ENCODE results near the gene PTBP3. TPM values are rescaled to one million over a fixed set of nuclear protein-coding genes. Genes with fewer than 3 reads are reported as not detected.
A peak's percentile ranks its signal among the peaks of the same experiment; 100 is the strongest.

Gene PTBP3
- total RNA-seq, 1 experiment from 2014 or later: 30.8 TPM

DNA sequence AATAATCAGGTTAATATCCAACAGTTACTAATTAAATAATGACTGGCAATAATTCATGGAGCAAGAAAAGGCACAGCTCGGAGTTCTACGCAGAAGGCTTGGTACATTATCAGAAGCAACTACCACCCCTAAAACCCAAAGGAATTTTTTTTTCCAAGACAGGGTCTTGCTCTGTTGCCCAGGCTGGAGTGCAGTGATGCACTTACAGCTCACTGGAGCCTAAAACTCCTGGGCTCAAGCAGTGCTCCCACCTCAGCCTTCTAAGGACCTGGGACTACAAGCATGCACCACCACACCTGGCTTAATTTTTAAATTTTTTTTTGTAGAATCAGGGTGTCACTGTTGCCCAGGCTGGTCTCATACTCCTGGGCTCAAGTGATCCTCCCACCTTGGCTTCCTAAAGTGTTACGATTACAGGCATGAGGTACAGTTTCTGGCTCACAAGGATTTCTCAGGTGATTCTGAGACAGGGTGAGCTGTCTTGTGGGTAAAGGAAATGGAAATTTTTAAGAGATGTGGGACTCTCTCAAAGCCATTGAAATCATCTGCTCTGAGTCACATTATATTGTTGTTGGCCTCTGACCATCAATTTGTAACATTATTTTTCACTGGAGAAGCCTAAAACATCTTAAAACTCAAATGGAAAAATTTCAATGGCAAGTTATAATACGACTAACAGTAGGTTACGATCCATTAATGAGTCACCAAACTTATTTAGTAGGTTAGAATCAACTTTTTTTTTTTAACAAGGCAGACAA is 26.8 kb upstream of the PTBP3 start:
- no peak for DNase-seq (ENCODE audit: low spot score)

DNA sequence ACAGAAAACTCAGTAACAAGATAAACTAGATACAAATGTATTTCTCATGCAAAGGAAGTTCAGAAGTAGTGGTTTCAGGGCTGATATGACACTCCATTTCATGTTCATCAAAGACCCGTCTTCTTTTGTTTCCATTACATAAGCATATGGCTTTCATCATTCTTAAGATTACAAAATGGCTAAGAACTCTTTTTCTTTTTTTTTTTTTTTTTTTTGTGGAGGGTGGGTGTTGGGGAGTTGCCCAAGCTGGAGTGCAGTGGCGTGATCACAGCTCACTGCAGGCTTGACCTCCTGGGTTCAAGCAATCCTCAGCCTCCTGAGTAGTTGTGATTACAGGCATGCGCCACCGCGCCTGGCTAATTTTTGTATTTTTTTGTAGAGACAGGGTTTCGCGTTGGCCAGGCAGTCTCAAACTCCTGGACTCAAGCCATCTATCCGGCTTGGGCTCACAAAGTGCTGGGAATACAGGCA is 22.0 kb upstream of the PTBP3 start:
- no peak for DNase-seq (ENCODE audit: low spot score)

GRCh38 chr9:112354081-112354743 is 20.8 kb upstream of the PTBP3 start:
- no peak for DNase-seq (ENCODE audit: low spot score)

GRCh38 chr9:112352209-112352608 is 18.8 kb upstream of the PTBP3 start:
- DNase-seq (ENCODE audit: low spot score): no peak

- no peak for DNase-seq (ENCODE audit: low spot score)
Observed at GRCh38 chr9:112351184-112351583, 17.8 kb upstream of the PTBP3 start.

- DNase-seq (ENCODE audit: low spot score): no peak
Observed at GRCh38 chr9:112349008-112349333, 15.6 kb upstream of the PTBP3 start.

- DNase-seq (ENCODE audit: low spot score): no peak
Observed at GRCh38 chr9:112348257-112349007, 15.0 kb upstream of the PTBP3 start.

- DNase-seq (ENCODE audit: low spot score): no peak
Observed at GRCh38 chr9:112341730-112342129, 8.3 kb upstream of the PTBP3 start.

DNA sequence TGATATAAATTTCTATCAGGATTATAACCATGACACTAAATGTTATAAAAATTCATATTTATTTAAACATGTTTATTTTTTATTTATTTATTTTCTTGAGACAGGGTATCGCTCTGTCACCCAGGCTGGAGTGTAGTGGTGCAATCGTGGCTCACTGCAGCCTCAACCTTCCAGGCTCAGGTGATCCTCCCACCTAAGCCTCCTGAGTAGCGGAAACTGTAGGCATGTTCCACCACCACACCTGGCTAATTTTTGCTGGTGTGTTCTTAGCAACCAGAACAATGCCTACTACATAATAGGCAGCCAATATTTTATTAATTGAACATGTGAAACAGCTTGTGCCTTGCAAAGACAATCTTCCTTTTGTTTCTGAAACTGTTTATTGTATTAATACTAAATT is 6.5 kb upstream of the PTBP3 start:
- DNase-seq (ENCODE audit: low spot score): no peak

GRCh38 chr9:112338561-112338960 is 5.1 kb upstream of the PTBP3 start:
- no peak for DNase-seq (ENCODE audit: low spot score)

DNA sequence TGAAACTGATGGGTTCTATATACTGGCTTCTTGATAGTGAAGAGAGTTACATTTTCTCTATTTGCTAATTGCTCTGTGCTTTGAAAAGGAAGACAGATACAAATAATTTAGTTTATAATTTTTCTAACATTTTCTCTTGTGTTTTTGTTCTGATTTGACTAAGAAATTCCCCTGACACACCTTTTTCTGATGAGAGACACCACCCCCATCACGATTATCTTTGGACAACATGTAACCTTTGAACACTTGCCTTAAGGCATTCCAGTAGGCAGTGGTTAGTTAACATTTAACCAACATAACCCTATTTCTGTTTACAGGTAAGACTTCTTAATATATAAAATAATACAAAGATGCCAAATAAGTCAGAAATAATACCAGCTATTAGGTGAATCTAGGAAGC is 4.1 kb upstream of the PTBP3 start:
- DNase-seq (ENCODE audit: low spot score): no peak

DNA sequence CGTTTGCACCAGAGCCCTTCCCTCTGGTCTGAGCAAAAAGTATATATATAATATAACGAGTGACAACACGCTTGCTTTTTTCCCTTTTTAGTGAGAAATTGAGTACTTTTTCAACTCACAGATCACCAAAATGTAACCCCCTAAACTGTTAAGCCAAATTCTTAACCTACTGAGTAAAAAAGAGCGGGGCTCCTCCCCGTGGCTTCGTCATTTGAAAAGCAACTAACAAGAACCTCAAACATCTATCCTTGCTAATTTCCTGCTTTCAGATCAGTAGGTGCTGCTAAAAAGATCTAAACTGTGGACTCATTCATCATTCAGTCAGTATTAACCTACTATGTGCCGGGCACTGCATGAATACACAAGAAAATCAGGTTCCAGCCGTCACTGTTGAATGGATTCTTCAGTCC is 1.0 kb upstream of the PTBP3 start:
- DNase-seq (ENCODE audit: low spot score): no peak

GRCh38 chr9:112333639-112334431 is 416 bp upstream of the PTBP3 start:
- peak; percentile 80 for DNase-seq (ENCODE audit: low spot score)

GRCh38 chr9:112332674-112332976 is 794 bp downstream of the PTBP3 start:
- DNase-seq (ENCODE audit: low spot score): no peak

- DNase-seq (ENCODE audit: low spot score): no peak
Observed at GRCh38 chr9:112332214-112332613, 1.2 kb downstream of the PTBP3 start.

DNA sequence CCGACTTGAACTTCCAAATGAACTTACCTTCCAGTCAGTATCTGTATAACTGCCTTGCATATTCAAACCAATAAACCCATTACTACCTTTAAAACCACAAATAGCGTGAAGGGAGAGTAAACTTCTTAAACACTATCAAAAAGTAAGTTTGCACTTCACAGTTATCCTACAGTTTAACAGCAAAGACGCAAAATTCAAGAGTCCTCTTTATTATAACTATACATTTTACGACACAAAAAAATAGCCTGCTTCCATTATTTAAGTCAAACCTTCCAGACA is 1.8 kb downstream of the PTBP3 start:
- peak; percentile 10 for DNase-seq (ENCODE audit: low spot score)

DNA sequence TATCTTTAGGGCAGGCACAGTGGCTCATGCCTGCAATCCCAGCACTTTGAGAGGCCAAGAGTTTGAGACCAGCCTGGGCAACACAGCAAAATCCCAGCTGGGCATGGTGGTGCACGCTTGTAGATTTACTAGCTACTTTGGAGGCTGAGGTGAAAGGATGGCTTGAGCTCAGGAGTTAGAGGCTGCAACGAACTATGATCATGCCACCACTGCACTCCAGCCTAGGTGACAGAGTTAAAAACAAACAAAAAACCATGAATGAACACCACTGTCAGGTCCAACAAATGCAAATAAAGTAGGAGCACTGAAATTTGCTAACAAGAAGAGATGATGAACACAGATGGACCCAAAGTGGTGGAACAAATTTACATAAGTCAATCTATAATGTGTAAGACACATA is 4.9 kb downstream of the PTBP3 start:
- no peak for DNase-seq (ENCODE audit: low spot score)

- DNase-seq (ENCODE audit: low spot score): no peak
Observed at GRCh38 chr9:112327718-112328450, 5.5 kb downstream of the PTBP3 start.

GRCh38 chr9:112326194-112326593 is 7.2 kb downstream of the PTBP3 start:
- no peak for DNase-seq (ENCODE audit: low spot score)

- no peak for DNase-seq (ENCODE audit: low spot score)
Observed at GRCh38 chr9:112325600-112325999, 7.8 kb downstream of the PTBP3 start.

DNA sequence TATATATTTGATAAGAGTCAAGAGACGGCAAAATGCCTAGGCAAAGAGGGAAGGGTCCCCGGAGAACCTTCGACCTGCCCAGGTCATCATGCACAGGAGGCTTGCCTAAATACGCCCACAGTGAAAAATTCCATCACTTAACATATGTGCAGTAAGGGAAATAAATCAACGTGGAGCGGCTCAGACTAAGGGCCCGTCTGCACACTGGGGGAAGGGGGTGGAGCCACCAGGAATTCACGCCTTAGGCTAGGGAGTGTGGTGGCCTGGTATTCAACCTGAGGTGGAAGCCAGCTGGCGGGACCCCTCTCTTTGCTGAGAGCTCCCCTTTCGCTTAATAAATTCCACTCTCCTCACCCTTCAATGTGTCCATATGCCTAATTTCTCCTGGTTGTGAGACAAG is 8.3 kb downstream of the PTBP3 start:
- no peak for DNase-seq (ENCODE audit: low spot score)

GRCh38 chr9:112323378-112323854 is 10.0 kb downstream of the PTBP3 start:
- DNase-seq (ENCODE audit: low spot score): no peak
